HepG2 (cell line): ENCODE data around the gene CTIF. TPM values are rescaled to one million over a fixed set of nuclear protein-coding genes. Genes with fewer than 3 reads are reported as not detected.

ENCODE experiments used
- DNMT3B ChIP-seq: conservative IDR thresholded peaks from 2 replicates; pipeline ENCODE4 v1.6.1; 2016; ENCODE audit warnings: missing biosample characterization, control low read depth
- IRX3 ChIP-seq: sonication (generic); formaldehyde crosslinking; IDR thresholded peaks from 2 replicates; pipeline ENCODE4 v1.8.1; 2023; ENCODE audit warnings: mild to moderate bottlenecking, low read depth, missing genetic modification reagents, borderline replicate concordance
- NFIC ChIP-seq: IDR thresholded peaks from 2 replicates; pipeline ENCODE4 v1.6.1; 2012; ENCODE audit warnings: mild to moderate bottlenecking, low read length, inconsistent platforms
- PAWR ChIP-seq: sonication (generic); formaldehyde crosslinking; IDR thresholded peaks from 2 replicates; pipeline ENCODE4 v1.4.0; 2020; ENCODE audit warnings: missing genetic modification reagents, mild to moderate bottlenecking, borderline replicate concordance
- PBX3 ChIP-seq: sonication (generic); formaldehyde crosslinking; IDR thresholded peaks from 2 replicates; pipeline ENCODE4 v1.8.1; 2023; ENCODE audit warnings: missing genetic modification reagents, inconsistent platforms, borderline replicate concordance
- PHB2 ChIP-seq: fragments of 450-650 bp; IDR thresholded peaks from 2 replicates; pipeline ENCODE4 v1.6.1; 2018; ENCODE audit not compliant: partially characterized antibody
- PPARG ChIP-seq: conservative IDR thresholded peaks from 2 replicates; pipeline ENCODE4 v1.6.1; 2016; ENCODE audit warnings: missing biosample characterization, missing genetic modification reagents
- RFX3 ChIP-seq: IDR thresholded peaks from 2 replicates; pipeline ENCODE4 v1.6.1; 2016; ENCODE audit warnings: missing biosample characterization, missing genetic modification reagents
- SP5 ChIP-seq: IDR thresholded peaks from 2 replicates; pipeline ENCODE4 v1.6.1; 2016; ENCODE audit warnings: low read depth, borderline replicate concordance
- XRCC5 ChIP-seq: fragments of 200-400 bp; formaldehyde crosslinking; optimal IDR thresholded peaks from 2 replicates; pipeline ENCODE3; 2017; ENCODE audit warnings: mild to moderate bottlenecking, low read length
- ZBTB39 ChIP-seq: sonication (generic); formaldehyde crosslinking; IDR thresholded peaks from 2 replicates; pipeline ENCODE4 v1.5.0; 2020; ENCODE audit warnings: missing genetic modification reagents
- ZNF20 ChIP-seq: sonication (generic); formaldehyde crosslinking; IDR thresholded peaks from 2 replicates; pipeline ENCODE4 v1.4.0; 2020; ENCODE audit warnings: mild to moderate bottlenecking, moderate library complexity, missing genetic modification reagents
- ZNF264 ChIP-seq: sonication (generic); formaldehyde crosslinking; IDR thresholded peaks from 2 replicates; pipeline ENCODE4 v1.4.0; 2020; ENCODE audit warnings: missing genetic modification reagents
- ZNF329 ChIP-seq: sonication (generic); formaldehyde crosslinking; IDR thresholded peaks from 2 replicates; pipeline ENCODE4 v1.9.0; 2021; ENCODE audit warnings: low read depth, mild to moderate bottlenecking, missing genetic modification reagents
- ZNF556 ChIP-seq: sonication (generic); formaldehyde crosslinking; IDR thresholded peaks from 2 replicates; pipeline ENCODE4 v1.4.0; 2020; ENCODE audit warnings: mild to moderate bottlenecking, missing genetic modification reagents, borderline replicate concordance
- ZNF879 ChIP-seq: sonication (generic); formaldehyde crosslinking; IDR thresholded peaks from 2 replicates; pipeline ENCODE4 v1.8.1; 2023; ENCODE audit warnings: missing genetic modification reagents
- polyA plus RNA-seq, 8 experiments: library from polyadenylated mRNA; depleted of rRNA in 3 of 8; stranded (reverse) in 7 of 8; unstranded in 1 of 8; fragments of >200 nt; fragmentation: Illumina TruSeq in 4 of 8; extraction: Trizol in 4 of 8; gene quantifications; 2 replicates each; pipeline versions ENCODE4 v1.2.1 to v1.2.3, GENCODE V29; 2011 to 2016; ENCODE audit warnings: low read depth in 4 of 8, missing spikeins in 1 of 8, mixed read lengths in 1 of 8; ENCODE audit not compliant: insufficient read depth in 1 of 8
- total RNA-seq, 5 experiments: library from RNA; depleted of rRNA; stranded (reverse); fragments of >200 nt; fragmentation: Illumina TruSeq; extraction: Trizol; gene quantifications; 2 replicates each; pipeline ENCODE4 v1.2.3, GENCODE V29; 2016; ENCODE audit warnings: low read depth in 1 of 5
- TF ChIP-seq, protein P1 (sequence below): sonication (generic); formaldehyde crosslinking; IDR thresholded peaks from 2 replicates; pipeline ENCODE4 v1.8.0; 2022; ENCODE audit warnings: missing genetic modification reagents, mild to moderate bottlenecking, moderate library complexity, borderline replicate concordance
- TF ChIP-seq, protein P2 (sequence below): sonication (generic); formaldehyde crosslinking; IDR thresholded peaks from 2 replicates; pipeline ENCODE4 v1.4.0; 2020; ENCODE audit warnings: missing genetic modification reagents
- TF ChIP-seq, protein P3 (sequence below): sonication (generic); formaldehyde crosslinking; IDR thresholded peaks from 2 replicates; pipeline ENCODE4 v1.4.0; 2020; ENCODE audit warnings: missing genetic modification reagents

Gene CTIF
- total and polyA plus RNA-seq, 2 of the 13 experiments (the other 11 are each of a cell fraction or from before 2014, with no cell fraction given): 18.2 to 28.0 TPM

- no peak for TF ChIP-seq ZNF20 (CRISPR knock-in tag)
- TF ChIP-seq DNMT3B (CRISPR knock-in tag): no peak
- TF ChIP-seq, protein P1, sequence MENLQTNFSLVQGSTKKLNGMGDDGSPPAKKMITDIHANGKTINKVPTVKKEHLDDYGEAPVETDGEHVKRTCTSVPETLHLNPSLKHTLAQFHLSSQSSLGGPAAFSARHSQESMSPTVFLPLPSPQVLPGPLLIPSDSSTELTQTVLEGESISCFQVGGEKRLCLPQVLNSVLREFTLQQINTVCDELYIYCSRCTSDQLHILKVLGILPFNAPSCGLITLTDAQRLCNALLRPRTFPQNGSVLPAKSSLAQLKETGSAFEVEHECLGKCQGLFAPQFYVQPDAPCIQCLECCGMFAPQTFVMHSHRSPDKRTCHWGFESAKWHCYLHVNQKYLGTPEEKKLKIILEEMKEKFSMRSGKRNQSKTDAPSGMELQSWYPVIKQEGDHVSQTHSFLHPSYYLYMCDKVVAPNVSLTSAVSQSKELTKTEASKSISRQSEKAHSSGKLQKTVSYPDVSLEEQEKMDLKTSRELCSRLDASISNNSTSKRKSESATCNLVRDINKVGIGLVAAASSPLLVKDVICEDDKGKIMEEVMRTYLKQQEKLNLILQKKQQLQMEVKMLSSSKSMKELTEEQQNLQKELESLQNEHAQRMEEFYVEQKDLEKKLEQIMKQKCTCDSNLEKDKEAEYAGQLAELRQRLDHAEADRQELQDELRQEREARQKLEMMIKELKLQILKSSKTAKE (CRISPR knock-in tag): no peak
- TF ChIP-seq IRX3 (CRISPR knock-in tag): no peak
- TF ChIP-seq NFIC: no peak
- TF ChIP-seq ZNF879 (CRISPR knock-in tag): no peak
- TF ChIP-seq PAWR: no peak
- TF ChIP-seq, protein P2, sequence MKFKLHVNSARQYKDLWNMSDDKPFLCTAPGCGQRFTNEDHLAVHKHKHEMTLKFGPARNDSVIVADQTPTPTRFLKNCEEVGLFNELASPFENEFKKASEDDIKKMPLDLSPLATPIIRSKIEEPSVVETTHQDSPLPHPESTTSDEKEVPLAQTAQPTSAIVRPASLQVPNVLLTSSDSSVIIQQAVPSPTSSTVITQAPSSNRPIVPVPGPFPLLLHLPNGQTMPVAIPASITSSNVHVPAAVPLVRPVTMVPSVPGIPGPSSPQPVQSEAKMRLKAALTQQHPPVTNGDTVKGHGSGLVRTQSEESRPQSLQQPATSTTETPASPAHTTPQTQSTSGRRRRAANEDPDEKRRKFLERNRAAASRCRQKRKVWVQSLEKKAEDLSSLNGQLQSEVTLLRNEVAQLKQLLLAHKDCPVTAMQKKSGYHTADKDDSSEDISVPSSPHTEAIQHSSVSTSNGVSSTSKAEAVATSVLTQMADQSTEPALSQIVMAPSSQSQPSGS (CRISPR knock-in tag): no peak
- TF ChIP-seq PBX3 (CRISPR knock-in tag): 0 out of 2 replicates have a peak, but pooled peaks have one; percentile 31
- TF ChIP-seq ZNF329 (CRISPR knock-in tag): no peak
- 0 out of 2 replicates have a peak, but pooled peaks have one; percentile 69 for TF ChIP-seq ZNF556
- no peak for TF ChIP-seq PPARG (CRISPR knock-in tag)
- TF ChIP-seq RFX3 (CRISPR knock-in tag): no peak
- TF ChIP-seq ZBTB39: no peak
- TF ChIP-seq, protein P3, sequence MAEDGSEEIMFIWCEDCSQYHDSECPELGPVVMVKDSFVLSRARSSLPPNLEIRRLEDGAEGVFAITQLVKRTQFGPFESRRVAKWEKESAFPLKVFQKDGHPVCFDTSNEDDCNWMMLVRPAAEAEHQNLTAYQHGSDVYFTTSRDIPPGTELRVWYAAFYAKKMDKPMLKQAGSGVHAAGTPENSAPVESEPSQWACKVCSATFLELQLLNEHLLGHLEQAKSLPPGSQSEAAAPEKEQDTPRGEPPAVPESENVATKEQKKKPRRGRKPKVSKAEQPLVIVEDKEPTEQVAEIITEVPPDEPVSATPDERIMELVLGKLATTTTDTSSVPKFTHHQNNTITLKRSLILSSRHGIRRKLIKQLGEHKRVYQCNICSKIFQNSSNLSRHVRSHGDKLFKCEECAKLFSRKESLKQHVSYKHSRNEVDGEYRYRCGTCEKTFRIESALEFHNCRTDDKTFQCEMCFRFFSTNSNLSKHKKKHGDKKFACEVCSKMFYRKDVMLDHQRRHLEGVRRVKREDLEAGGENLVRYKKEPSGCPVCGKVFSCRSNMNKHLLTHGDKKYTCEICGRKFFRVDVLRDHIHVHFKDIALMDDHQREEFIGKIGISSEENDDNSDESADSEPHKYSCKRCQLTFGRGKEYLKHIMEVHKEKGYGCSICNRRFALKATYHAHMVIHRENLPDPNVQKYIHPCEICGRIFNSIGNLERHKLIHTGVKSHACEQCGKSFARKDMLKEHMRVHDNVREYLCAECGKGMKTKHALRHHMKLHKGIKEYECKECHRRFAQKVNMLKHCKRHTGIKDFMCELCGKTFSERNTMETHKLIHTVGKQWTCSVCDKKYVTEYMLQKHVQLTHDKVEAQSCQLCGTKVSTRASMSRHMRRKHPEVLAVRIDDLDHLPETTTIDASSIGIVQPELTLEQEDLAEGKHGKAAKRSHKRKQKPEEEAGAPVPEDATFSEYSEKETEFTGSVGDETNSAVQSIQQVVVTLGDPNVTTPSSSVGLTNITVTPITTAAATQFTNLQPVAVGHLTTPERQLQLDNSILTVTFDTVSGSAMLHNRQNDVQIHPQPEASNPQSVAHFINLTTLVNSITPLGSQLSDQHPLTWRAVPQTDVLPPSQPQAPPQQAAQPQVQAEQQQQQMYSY (CRISPR knock-in tag): peak; percentile 10; the same call in 1 of the 2 replicates
- peak; percentile 12 for TF ChIP-seq XRCC5
- no peak for TF ChIP-seq PHB2
- 0 out of 2 replicates have a peak, but pooled peaks have one; percentile 48 for TF ChIP-seq ZNF264 (CRISPR knock-in tag)
- no peak for TF ChIP-seq SP5 (CRISPR knock-in tag)
Observed at GRCh38 chr18:48541026-48541746, 2.4 kb downstream of the CTIF start (continued).
